DOHH2 (cell line): ENCODE measurements around the gene OR51Q1.

Source experiments
- CTCF ChIP-seq: fragments of 200-600 bp; sonication (generic); IDR thresholded peaks from one replicate; pipeline ENCODE4 v1.5.1; 2014; ENCODE audit warnings: antibody characterized with exemption, mild to moderate bottlenecking, low read depth, low read length; ENCODE audit not compliant: poor library complexity, severe bottlenecking
- EZH2phosphoT487 ChIP-seq: fragments of 200-600 bp; sonication (generic); IDR thresholded peaks from 2 replicates; pipeline ENCODE4 v1.6.1; 2017; ENCODE audit warnings: borderline replicate concordance, mild to moderate bottlenecking, antibody characterized with exemption, low read length, moderate library complexity, mixed read lengths

- TF ChIP-seq CTCF (no peak), EZH2phosphoT487 (no peak)
These were observed 27.1 kb downstream of the OR51Q1 start, which contains the start of gene OR51I2 for GRCh38 chr11:5449023-5449422.
